ENCODE results near the gene ZFP1.

DNA sequence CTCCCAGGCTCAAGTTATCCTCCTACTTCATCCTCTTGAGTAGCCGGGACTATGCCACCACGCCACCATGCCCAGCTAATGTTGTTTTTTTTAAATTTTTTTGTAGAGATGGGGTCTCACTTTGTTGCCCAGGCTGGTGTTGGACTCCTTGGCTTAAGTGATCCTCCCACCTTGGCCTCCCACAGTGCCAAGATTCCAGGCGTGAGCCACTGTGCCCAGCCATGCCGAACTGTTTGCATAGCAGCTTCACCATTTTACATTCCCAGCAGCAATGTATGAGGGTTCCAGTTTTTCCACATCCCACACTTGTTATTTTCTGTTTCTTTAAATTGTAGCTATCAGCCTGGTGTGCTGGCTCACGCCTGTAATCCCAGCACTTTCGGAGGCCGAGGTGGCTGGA, 68.3 kb downstream of the ZFP1 start:
- TF ChIP-seq, protein P1, sequence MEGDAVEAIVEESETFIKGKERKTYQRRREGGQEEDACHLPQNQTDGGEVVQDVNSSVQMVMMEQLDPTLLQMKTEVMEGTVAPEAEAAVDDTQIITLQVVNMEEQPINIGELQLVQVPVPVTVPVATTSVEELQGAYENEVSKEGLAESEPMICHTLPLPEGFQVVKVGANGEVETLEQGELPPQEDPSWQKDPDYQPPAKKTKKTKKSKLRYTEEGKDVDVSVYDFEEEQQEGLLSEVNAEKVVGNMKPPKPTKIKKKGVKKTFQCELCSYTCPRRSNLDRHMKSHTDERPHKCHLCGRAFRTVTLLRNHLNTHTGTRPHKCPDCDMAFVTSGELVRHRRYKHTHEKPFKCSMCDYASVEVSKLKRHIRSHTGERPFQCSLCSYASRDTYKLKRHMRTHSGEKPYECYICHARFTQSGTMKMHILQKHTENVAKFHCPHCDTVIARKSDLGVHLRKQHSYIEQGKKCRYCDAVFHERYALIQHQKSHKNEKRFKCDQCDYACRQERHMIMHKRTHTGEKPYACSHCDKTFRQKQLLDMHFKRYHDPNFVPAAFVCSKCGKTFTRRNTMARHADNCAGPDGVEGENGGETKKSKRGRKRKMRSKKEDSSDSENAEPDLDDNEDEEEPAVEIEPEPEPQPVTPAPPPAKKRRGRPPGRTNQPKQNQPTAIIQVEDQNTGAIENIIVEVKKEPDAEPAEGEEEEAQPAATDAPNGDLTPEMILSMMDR (IDR thresholded peaks at IDR 0.05) = no peak
- TF ChIP-seq, protein P2, sequence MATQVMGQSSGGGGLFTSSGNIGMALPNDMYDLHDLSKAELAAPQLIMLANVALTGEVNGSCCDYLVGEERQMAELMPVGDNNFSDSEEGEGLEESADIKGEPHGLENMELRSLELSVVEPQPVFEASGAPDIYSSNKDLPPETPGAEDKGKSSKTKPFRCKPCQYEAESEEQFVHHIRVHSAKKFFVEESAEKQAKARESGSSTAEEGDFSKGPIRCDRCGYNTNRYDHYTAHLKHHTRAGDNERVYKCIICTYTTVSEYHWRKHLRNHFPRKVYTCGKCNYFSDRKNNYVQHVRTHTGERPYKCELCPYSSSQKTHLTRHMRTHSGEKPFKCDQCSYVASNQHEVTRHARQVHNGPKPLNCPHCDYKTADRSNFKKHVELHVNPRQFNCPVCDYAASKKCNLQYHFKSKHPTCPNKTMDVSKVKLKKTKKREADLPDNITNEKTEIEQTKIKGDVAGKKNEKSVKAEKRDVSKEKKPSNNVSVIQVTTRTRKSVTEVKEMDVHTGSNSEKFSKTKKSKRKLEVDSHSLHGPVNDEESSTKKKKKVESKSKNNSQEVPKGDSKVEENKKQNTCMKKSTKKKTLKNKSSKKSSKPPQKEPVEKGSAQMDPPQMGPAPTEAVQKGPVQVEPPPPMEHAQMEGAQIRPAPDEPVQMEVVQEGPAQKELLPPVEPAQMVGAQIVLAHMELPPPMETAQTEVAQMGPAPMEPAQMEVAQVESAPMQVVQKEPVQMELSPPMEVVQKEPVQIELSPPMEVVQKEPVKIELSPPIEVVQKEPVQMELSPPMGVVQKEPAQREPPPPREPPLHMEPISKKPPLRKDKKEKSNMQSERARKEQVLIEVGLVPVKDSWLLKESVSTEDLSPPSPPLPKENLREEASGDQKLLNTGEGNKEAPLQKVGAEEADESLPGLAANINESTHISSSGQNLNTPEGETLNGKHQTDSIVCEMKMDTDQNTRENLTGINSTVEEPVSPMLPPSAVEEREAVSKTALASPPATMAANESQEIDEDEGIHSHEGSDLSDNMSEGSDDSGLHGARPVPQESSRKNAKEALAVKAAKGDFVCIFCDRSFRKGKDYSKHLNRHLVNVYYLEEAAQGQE (IDR thresholded peaks at IDR 0.05) = no peak
- no peak for TF ChIP-seq HEYL (CRISPR knock-in tag; IDR thresholded peaks at IDR 0.05)
- TF ChIP-seq EP300 (IDR thresholded peaks at IDR 0.05) = no peak
- TF ChIP-seq SMC3 (IDR thresholded peaks at IDR 0.05) = no peak
- no peak for TF ChIP-seq POLR2A (IDR thresholded peaks at IDR 0.05; ENCODE audit: low read length)
- TF ChIP-seq, protein P3, sequence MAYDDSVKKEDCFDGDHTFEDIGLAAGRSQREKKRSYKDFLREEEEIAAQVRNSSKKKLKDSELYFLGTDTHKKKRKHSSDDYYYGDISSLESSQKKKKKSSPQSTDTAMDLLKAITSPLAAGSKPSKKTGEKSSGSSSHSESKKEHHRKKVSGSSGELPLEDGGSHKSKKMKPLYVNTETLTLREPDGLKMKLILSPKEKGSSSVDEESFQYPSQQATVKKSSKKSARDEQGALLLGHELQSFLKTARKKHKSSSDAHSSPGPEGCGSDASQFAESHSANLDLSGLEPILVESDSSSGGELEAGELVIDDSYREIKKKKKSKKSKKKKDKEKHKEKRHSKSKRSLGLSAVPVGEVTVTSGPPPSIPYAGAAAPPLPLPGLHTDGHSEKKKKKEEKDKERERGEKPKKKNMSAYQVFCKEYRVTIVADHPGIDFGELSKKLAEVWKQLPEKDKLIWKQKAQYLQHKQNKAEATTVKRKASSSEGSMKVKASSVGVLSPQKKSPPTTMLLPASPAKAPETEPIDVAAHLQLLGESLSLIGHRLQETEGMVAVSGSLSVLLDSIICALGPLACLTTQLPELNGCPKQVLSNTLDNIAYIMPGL (CRISPR knock-in tag; IDR thresholded peaks at IDR 0.05; ENCODE audit: borderline replicate concordance) = no peak

Data from A549 (cell line).